NCI-H345 treated with DMSO at 0.1 percent for 48 hours (cell line): ENCODE data around the gene DDX17.
"Not testable (repeated sequence)": the region's sequence is repeated elsewhere in the genome, so short reads cannot be mapped to it uniquely, and the experiment has no call there.

Experiments
- DNase-seq: peaks from one replicate; lab custom pipeline; 2025; ENCODE audit not compliant: unreplicated experiment; lab: John Stamatoyannopoulos, UW

The DDX17 gene

GRCh38 chr22:38494498-38494897 lies 11.6 kb downstream of the DDX17 start:
- DNase-seq = no peak

- DNase-seq = no peak
These were observed 14.3 kb downstream of the DDX17 start for GRCh38 chr22:38491707-38492348.

GRCh38 chr22:38490915-38491314 lies 15.2 kb downstream of the DDX17 start:
- no peak for DNase-seq

- no peak for DNase-seq
These were observed 15.6 kb downstream of the DDX17 start for GRCh38 chr22:38490475-38490874.

GRCh38 chr22:38489561-38490145 lies 16.5 kb downstream of the DDX17 start:
- DNase-seq = no peak

- DNase-seq = no peak
These were observed 17.0 kb downstream of the DDX17 start for GRCh38 chr22:38489142-38489541.

GRCh38 chr22:38487946-38488345 lies 18.2 kb downstream of the DDX17 start:
- no peak for DNase-seq

GRCh38 chr22:38485783-38486182 lies 20.3 kb downstream of the DDX17 start:
- no peak for DNase-seq

GRCh38 chr22:38484244-38484643 lies 21.9 kb downstream of the DDX17 start:
- no peak for DNase-seq

GRCh38 chr22:38482662-38483308 lies 23.3 kb downstream of the DDX17 start:
- no peak for DNase-seq

GRCh38 chr22:38481871-38482332 lies 24.2 kb downstream of the DDX17 start:
- no peak for DNase-seq

GRCh38 chr22:38481162-38481870 lies 24.8 kb downstream of the DDX17 start:
- DNase-seq = no peak

GRCh38 chr22:38479096-38479837 lies 26.8 kb downstream of the DDX17 start:
- no peak for DNase-seq

GRCh38 chr22:38477585-38477984 lies 28.5 kb downstream of the DDX17 start:
- DNase-seq = no peak

- DNase-seq = no peak
These were observed 32.0 kb downstream of the DDX17 start for GRCh38 chr22:38474003-38474607.

- DNase-seq = no peak
These were observed 34.9 kb downstream of the DDX17 start for GRCh38 chr22:38471237-38471636.

GRCh38 chr22:38470179-38470578 lies 35.9 kb downstream of the DDX17 start:
- not testable (repeated sequence) for DNase-seq

- DNase-seq = no peak
These were observed 36.8 kb downstream of the DDX17 start for GRCh38 chr22:38469306-38469781.

GRCh38 chr22:38468443-38469305 lies 37.4 kb downstream of the DDX17 start:
- no peak for DNase-seq
